GM12878 (cell line): Measurements from ENCODE around the gene GNA14.

Source experiments
- CBX5 ChIP-seq: sonication (generic); IDR thresholded peaks from 2 replicates; pipeline ENCODE4 v1.6.1; 2016; ENCODE audit warnings: low read depth, moderate library complexity, mild to moderate bottlenecking, inconsistent platforms
- CREB1 ChIP-seq: IDR thresholded peaks from 2 replicates; pipeline ENCODE4 v1.6.1; 2012; ENCODE audit warnings: low read depth, mild to moderate bottlenecking, inconsistent platforms
- CTCF ChIP-seq, 3 experiments: IDR thresholded peaks in 2 of 3; conservative IDR thresholded peaks in 1 of 3; 2 replicates each; pipeline ENCODE4 v1.5.1; 2011; ENCODE audit warnings: low read depth in 3 of 3, low read length in 3 of 3, mild to moderate bottlenecking in 3 of 3, control low read depth in 2 of 3, moderate library complexity in 2 of 3, inconsistent platforms in 1 of 3, mixed read lengths in 1 of 3; ENCODE audit not compliant: control insufficient read depth in 2 of 3, insufficient read depth in 1 of 3; ENCODE audit errors: extremely low read depth in 1 of 3
- HDAC6 ChIP-seq: fragments of 200-600 bp; sonication (generic); IDR thresholded peaks from one replicate; pipeline ENCODE4 v1.8.0; 2017; ENCODE audit warnings: antibody characterized with exemption; ENCODE audit not compliant: unreplicated experiment
- JUNB ChIP-seq: IDR thresholded peaks from 2 replicates; pipeline ENCODE4 v1.6.1; 2016; ENCODE audit warnings: antibody characterized with exemption, mild to moderate bottlenecking
- KDM1A ChIP-seq: fragments of 200-600 bp; sonication (generic); IDR thresholded peaks from 2 replicates; pipeline ENCODE4 v1.6.1; 2016; ENCODE audit warnings: borderline replicate concordance
- NR2F1 ChIP-seq: fragments of 450-650 bp; conservative IDR thresholded peaks from 2 replicates; pipeline ENCODE4 v1.6.1; 2017; ENCODE audit warnings: mild to moderate bottlenecking
- POLR2A ChIP-seq: IDR thresholded peaks from 2 replicates; pipeline ENCODE4 v1.6.1; 2011; ENCODE audit warnings: low read depth, mild to moderate bottlenecking, low read length
- POLR2AphosphoS5 ChIP-seq: IDR thresholded peaks from 2 replicates; pipeline ENCODE4 v1.6.1; 2011; ENCODE audit warnings: mild to moderate bottlenecking, low read length, inconsistent platforms
- SPI1 ChIP-seq: IDR thresholded peaks from 2 replicates; pipeline ENCODE4 v1.6.1; 2011; ENCODE audit warnings: low read depth, mild to moderate bottlenecking, low read length, moderate library complexity, borderline replicate concordance; ENCODE audit not compliant: insufficient read depth
- ZNF274 ChIP-seq: IDR thresholded peaks from one replicate; pipeline ENCODE4 v1.8.0; 2011; ENCODE audit not compliant: insufficient read length, insufficient read depth
- TF ChIP-seq, protein P1 (sequence below): IDR thresholded peaks from 2 replicates; pipeline ENCODE4 v1.6.1; 2012; ENCODE audit warnings: low read length, inconsistent platforms
- TF ChIP-seq, protein P2 (sequence below): IDR thresholded peaks from 2 replicates; pipeline ENCODE4 v1.6.1; 2012; ENCODE audit warnings: mild to moderate bottlenecking, low read depth, low read length
- TF ChIP-seq, protein P3 (sequence below): IDR thresholded peaks from 2 replicates; pipeline ENCODE4 v1.6.1; 2011; ENCODE audit warnings: borderline replicate concordance, low read depth, mild to moderate bottlenecking, moderate library complexity, mixed read lengths, low read length; ENCODE audit not compliant: insufficient read depth; ENCODE audit errors: extremely low read length

- TF ChIP-seq, protein P1, sequence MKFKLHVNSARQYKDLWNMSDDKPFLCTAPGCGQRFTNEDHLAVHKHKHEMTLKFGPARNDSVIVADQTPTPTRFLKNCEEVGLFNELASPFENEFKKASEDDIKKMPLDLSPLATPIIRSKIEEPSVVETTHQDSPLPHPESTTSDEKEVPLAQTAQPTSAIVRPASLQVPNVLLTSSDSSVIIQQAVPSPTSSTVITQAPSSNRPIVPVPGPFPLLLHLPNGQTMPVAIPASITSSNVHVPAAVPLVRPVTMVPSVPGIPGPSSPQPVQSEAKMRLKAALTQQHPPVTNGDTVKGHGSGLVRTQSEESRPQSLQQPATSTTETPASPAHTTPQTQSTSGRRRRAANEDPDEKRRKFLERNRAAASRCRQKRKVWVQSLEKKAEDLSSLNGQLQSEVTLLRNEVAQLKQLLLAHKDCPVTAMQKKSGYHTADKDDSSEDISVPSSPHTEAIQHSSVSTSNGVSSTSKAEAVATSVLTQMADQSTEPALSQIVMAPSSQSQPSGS: no peak
- no peak for TF ChIP-seq CTCF (IDR thresholded peaks at IDR 0.05 in 2 of 3, conservative IDR thresholded peaks at IDR 0.05 in 1 of 3; ENCODE audit: control insufficient read depth in 2 of 3, extremely low read depth in 1 of 3, insufficient read depth in 1 of 3, low read depth in 3 of 3, low read length in 3 of 3)
- TF ChIP-seq CBX5: no peak
- no peak for TF ChIP-seq JUNB
- TF ChIP-seq POLR2AphosphoS5: no peak
- TF ChIP-seq, protein P2, sequence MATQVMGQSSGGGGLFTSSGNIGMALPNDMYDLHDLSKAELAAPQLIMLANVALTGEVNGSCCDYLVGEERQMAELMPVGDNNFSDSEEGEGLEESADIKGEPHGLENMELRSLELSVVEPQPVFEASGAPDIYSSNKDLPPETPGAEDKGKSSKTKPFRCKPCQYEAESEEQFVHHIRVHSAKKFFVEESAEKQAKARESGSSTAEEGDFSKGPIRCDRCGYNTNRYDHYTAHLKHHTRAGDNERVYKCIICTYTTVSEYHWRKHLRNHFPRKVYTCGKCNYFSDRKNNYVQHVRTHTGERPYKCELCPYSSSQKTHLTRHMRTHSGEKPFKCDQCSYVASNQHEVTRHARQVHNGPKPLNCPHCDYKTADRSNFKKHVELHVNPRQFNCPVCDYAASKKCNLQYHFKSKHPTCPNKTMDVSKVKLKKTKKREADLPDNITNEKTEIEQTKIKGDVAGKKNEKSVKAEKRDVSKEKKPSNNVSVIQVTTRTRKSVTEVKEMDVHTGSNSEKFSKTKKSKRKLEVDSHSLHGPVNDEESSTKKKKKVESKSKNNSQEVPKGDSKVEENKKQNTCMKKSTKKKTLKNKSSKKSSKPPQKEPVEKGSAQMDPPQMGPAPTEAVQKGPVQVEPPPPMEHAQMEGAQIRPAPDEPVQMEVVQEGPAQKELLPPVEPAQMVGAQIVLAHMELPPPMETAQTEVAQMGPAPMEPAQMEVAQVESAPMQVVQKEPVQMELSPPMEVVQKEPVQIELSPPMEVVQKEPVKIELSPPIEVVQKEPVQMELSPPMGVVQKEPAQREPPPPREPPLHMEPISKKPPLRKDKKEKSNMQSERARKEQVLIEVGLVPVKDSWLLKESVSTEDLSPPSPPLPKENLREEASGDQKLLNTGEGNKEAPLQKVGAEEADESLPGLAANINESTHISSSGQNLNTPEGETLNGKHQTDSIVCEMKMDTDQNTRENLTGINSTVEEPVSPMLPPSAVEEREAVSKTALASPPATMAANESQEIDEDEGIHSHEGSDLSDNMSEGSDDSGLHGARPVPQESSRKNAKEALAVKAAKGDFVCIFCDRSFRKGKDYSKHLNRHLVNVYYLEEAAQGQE: no peak
- no peak for TF ChIP-seq CREB1
- TF ChIP-seq NR2F1: no peak
- TF ChIP-seq KDM1A: no peak
- TF ChIP-seq SPI1: no peak
- TF ChIP-seq, protein P3, sequence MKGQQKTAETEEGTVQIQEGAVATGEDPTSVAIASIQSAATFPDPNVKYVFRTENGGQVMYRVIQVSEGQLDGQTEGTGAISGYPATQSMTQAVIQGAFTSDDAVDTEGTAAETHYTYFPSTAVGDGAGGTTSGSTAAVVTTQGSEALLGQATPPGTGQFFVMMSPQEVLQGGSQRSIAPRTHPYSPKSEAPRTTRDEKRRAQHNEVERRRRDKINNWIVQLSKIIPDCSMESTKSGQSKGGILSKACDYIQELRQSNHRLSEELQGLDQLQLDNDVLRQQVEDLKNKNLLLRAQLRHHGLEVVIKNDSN: no peak
- no peak for TF ChIP-seq ZNF274
- TF ChIP-seq POLR2A: no peak
- no peak for TF ChIP-seq HDAC6
Observed at GRCh38 chr9:77606526-77606925, 41.6 kb downstream of the GNA14 start.
